HepG2 (cell line): ENCODE measurements around the gene PRICKLE2. TPM values are rescaled to one million over a fixed set of nuclear protein-coding genes. Genes with fewer than 3 reads are reported as not detected.

Experiments
- AHDC1 ChIP-seq: sonication (generic); formaldehyde crosslinking; IDR thresholded peaks from 2 replicates; pipeline ENCODE4 v1.5.1; 2020; ENCODE audit warnings: mild to moderate bottlenecking, missing genetic modification reagents, borderline replicate concordance
- EP300 ChIP-seq, 3 experiments: sonication (generic) in 1 of 3; formaldehyde crosslinking in 1 of 3; IDR thresholded peaks; 2 replicates each; pipeline versions ENCODE4 v1.5.1 to v1.6.1; 2011 to 2020; ENCODE audit warnings: low read depth in 2 of 3, low read length in 2 of 3, borderline replicate concordance in 1 of 3, improper control_type of control experiment in 1 of 3, mild to moderate bottlenecking in 1 of 3, missing genetic modification reagents in 1 of 3, moderate library complexity in 1 of 3
- FOXP1 ChIP-seq, 2 experiments: fragments of 450-650 bp in 1 of 2; IDR thresholded peaks; 2 replicates each; pipeline ENCODE4 v1.6.1; 2017 to 2018; ENCODE audit warnings: antibody characterized with exemption in 1 of 2
- MEIS1 ChIP-seq: sonication (generic); formaldehyde crosslinking; IDR thresholded peaks from 2 replicates; pipeline ENCODE4 v1.9.0; 2021; ENCODE audit warnings: mild to moderate bottlenecking, missing genetic modification reagents, moderate library complexity, borderline replicate concordance
- NR2F6 ChIP-seq, 2 experiments: IDR thresholded peaks; 2 replicates each; pipeline ENCODE4 v1.6.1; 2016; ENCODE audit warnings: antibody characterized with exemption in 1 of 2, mild to moderate bottlenecking in 1 of 2
- ONECUT2 ChIP-seq: sonication (generic); formaldehyde crosslinking; IDR thresholded peaks from 2 replicates; pipeline ENCODE4 v1.4.0; 2020; ENCODE audit warnings: missing genetic modification reagents
- PAXIP1 ChIP-seq: sonication (generic); formaldehyde crosslinking; conservative IDR thresholded peaks from 2 replicates; pipeline ENCODE4 v1.4.0; 2020; ENCODE audit warnings: mild to moderate bottlenecking, missing genetic modification reagents, moderate library complexity
- TERF1 ChIP-seq: sonication (generic); formaldehyde crosslinking; IDR thresholded peaks from 2 replicates; pipeline ENCODE4 v1.8.0; 2022; ENCODE audit warnings: mild to moderate bottlenecking, missing genetic modification reagents, moderate library complexity
- U2AF2 ChIP-seq: fragments of 200-400 bp; formaldehyde crosslinking; IDR thresholded peaks from 2 replicates; pipeline ENCODE4 v1.6.1; 2017; ENCODE audit warnings: low read depth, mild to moderate bottlenecking, low read length
- XBP1 ChIP-seq: sonication (generic); formaldehyde crosslinking; IDR thresholded peaks from 2 replicates; pipeline ENCODE4 v1.5.0; 2020; ENCODE audit warnings: missing genetic modification reagents
- ZIK1 ChIP-seq: sonication (generic); formaldehyde crosslinking; IDR thresholded peaks from 2 replicates; pipeline ENCODE4 v1.5.0; 2020; ENCODE audit warnings: mild to moderate bottlenecking, low read depth, missing genetic modification reagents, borderline replicate concordance
- ZNF614 ChIP-seq: IDR thresholded peaks from 2 replicates; pipeline ENCODE4 v1.6.1; 2018; ENCODE audit warnings: missing biosample characterization, missing genetic modification reagents, inconsistent platforms, borderline replicate concordance
- ZNF672 ChIP-seq: sonication (generic); formaldehyde crosslinking; IDR thresholded peaks from 2 replicates; pipeline ENCODE4 v1.8.1; 2022; ENCODE audit warnings: missing genetic modification reagents
- polyA plus RNA-seq, 8 experiments: library from polyadenylated mRNA; depleted of rRNA in 3 of 8; stranded (reverse) in 7 of 8; unstranded in 1 of 8; fragments of >200 nt; fragmentation: Illumina TruSeq in 4 of 8; extraction: Trizol in 4 of 8; gene quantifications; 2 replicates each; pipeline versions ENCODE4 v1.2.1 to v1.2.3, GENCODE V29; 2011 to 2016; ENCODE audit warnings: low read depth in 4 of 8, missing spikeins in 1 of 8, mixed read lengths in 1 of 8; ENCODE audit not compliant: insufficient read depth in 1 of 8
- total RNA-seq, 5 experiments: library from RNA; depleted of rRNA; stranded (reverse); fragments of >200 nt; fragmentation: Illumina TruSeq; extraction: Trizol; gene quantifications; 2 replicates each; pipeline ENCODE4 v1.2.3, GENCODE V29; 2016; ENCODE audit warnings: low read depth in 1 of 5
- TF ChIP-seq, protein P1 (sequence below): sonication (generic); formaldehyde crosslinking; IDR thresholded peaks from 2 replicates; pipeline ENCODE4 v1.5.0; 2020; ENCODE audit warnings: mild to moderate bottlenecking, missing genetic modification reagents, borderline replicate concordance

Gene PRICKLE2
- total and polyA plus RNA-seq, 2 of the 13 experiments (the other 11 are each of a cell fraction or from before 2014, with no cell fraction given): 0.01 to 0.07 TPM

DNA sequence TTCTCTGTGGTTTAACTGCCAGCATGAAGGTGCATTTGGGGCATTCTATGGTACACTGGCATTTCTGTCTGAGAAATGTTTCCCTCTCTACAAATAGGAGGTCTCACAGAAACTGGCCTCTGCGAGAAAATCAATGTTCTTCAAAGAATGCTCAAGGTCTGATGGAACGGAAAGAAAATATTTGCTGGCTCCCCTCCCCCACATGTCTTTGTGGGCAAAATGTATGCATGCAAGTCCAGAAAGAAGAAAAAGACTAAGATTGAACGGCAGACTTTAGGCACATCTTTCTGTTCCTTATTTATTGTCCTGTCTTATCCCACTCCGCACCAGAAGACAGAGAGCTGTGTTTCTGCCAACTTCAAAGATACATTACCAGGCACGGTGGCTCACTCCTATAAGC, 118.1 kb downstream of the PRICKLE2 start (continued):
- TF ChIP-seq EP300 (IDR thresholded peaks at IDR 0.05; ENCODE audit: low read depth in 2 of 2, low read length in 2 of 2): 0 out of 4 replicates have a peak, but pooled peaks of 1 of the 2 experiments have one; percentile 24
- no peak for TF ChIP-seq EP300 (CRISPR knock-in tag; IDR thresholded peaks at IDR 0.05; ENCODE audit: borderline replicate concordance)
- TF ChIP-seq AHDC1 (CRISPR knock-in tag): peak; percentile 28; the same call in 1 of the 2 replicates
- no peak for TF ChIP-seq U2AF2
- peak; percentile 71 for TF ChIP-seq ONECUT2 (CRISPR knock-in tag)
- no peak for TF ChIP-seq FOXP1 (IDR thresholded peaks at IDR 0.05)
- peak; percentile 7; the same call in 1 of the 2 replicates for TF ChIP-seq FOXP1 (CRISPR knock-in tag; IDR thresholded peaks at IDR 0.05)
- TF ChIP-seq PAXIP1 (CRISPR knock-in tag): peak; percentile 61
- TF ChIP-seq ZNF614 (CRISPR knock-in tag): no peak
- TF ChIP-seq, protein P1, sequence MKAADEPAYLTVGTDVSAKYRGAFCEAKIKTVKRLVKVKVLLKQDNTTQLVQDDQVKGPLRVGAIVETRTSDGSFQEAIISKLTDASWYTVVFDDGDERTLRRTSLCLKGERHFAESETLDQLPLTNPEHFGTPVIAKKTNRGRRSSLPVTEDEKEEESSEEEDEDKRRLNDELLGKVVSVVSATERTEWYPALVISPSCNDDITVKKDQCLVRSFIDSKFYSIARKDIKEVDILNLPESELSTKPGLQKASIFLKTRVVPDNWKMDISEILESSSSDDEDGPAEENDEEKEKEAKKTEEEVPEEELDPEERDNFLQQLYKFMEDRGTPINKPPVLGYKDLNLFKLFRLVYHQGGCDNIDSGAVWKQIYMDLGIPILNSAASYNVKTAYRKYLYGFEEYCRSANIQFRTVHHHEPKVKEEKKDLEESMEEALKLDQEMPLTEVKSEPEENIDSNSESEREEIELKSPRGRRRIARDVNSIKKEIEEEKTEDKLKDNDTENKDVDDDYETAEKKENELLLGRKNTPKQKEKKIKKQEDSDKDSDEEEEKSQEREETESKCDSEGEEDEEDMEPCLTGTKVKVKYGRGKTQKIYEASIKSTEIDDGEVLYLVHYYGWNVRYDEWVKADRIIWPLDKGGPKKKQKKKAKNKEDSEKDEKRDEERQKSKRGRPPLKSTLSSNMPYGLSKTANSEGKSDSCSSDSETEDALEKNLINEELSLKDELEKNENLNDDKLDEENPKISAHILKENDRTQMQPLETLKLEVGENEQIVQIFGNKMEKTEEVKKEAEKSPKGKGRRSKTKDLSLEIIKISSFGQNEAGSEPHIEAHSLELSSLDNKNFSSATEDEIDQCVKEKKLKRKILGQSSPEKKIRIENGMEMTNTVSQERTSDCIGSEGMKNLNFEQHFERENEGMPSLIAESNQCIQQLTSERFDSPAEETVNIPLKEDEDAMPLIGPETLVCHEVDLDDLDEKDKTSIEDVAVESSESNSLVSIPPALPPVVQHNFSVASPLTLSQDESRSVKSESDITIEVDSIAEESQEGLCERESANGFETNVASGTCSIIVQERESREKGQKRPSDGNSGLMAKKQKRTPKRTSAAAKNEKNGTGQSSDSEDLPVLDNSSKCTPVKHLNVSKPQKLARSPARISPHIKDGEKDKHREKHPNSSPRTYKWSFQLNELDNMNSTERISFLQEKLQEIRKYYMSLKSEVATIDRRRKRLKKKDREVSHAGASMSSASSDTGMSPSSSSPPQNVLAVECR (CRISPR knock-in tag): no peak
- no peak for TF ChIP-seq ZIK1
- TF ChIP-seq MEIS1 (CRISPR knock-in tag): no peak
- TF ChIP-seq XBP1 (CRISPR knock-in tag): no peak
- TF ChIP-seq TERF1 (CRISPR knock-in tag): no peak
- no peak for TF ChIP-seq ZNF672 (CRISPR knock-in tag)
- no peak for TF ChIP-seq NR2F6 (IDR thresholded peaks at IDR 0.05)
- no peak for TF ChIP-seq NR2F6 (CRISPR knock-in tag; IDR thresholded peaks at IDR 0.05)
